Astrocyte of the cerebellum (primary cell): ENCODE results near the gene PPP2R3C.
A peak's percentile ranks its signal among the peaks of the same experiment; 100 is the strongest.
"Not testable (repeated sequence)": the region's sequence is repeated elsewhere in the genome, so short reads cannot be mapped to it uniquely, and the experiment has no call there.

ENCODE experiments used
- DNase-seq: peaks from one replicate; pipeline ENCODE4 v3.0.0-alpha.2; 2011; ENCODE audit warnings: low read depth
- H3K4me3 ChIP-seq: 2 replicates; pipeline ENCODE4 v1.5.1; 2011; ENCODE audit warnings: mild to moderate bottlenecking, low read depth, low read length, moderate library complexity
- CTCF ChIP-seq: IDR thresholded peaks from 2 replicates; pipeline ENCODE4 v1.5.1; 2012; ENCODE audit warnings: low read length, low read depth, moderate library complexity, mild to moderate bottlenecking; ENCODE audit errors: missing control alignments
- in situ Hi-C: cut with HindIII; loops from 2 replicates; pipeline ENCODE4 v1.10.0; 2017; ENCODE audit warnings: low sequenced_read_pairs

Gene PPP2R3C

GRCh38 chr14:35158951-35159653, 37.3 kb upstream of the PPP2R3C start:
- no peak for DNase-seq
- in situ Hi-C loops, result no loop called here
- TF ChIP-seq CTCF, result no peak
- H3K4me3 ChIP-seq, result no peak overlapping the region

DNA sequence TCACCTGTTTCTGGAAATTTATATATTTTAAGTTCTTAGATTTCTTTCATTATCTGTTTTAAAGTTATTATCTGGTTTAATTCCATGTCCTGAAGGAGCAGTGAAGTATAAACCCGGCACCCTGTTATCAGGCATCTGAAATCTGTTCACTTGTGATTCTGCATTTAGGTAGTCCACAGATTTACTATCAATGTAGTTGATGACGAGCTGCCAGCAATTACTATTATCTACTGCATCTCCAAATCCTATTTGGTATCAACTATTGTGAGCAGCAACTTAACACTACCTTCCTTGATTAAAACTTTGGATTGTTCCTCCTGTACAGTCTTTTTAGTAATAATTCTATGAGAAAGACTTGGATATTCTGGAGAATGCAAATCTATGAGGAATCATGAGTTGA, 36.7 kb upstream of the PPP2R3C start:
- DNase-seq, result no peak
- no peak overlapping the region for H3K4me3 ChIP-seq
- TF ChIP-seq CTCF, result no peak
- in situ Hi-C loops, result no loop called here

- in situ Hi-C loops, result no loop called here
- H3K4me3 ChIP-seq, result no peak overlapping the region
- DNase-seq, result peak; percentile 24
Observed at GRCh38 chr14:35155962-35156361, 34.2 kb upstream of the PPP2R3C start.

GRCh38 chr14:35154016-35154415, 32.2 kb upstream of the PPP2R3C start:
- DNase-seq, result no peak
- in situ Hi-C loops, result no loop called here
- no peak overlapping the region for H3K4me3 ChIP-seq
- no peak for TF ChIP-seq CTCF

More at GRCh38 chr14:35155962-35156361, 34.2 kb upstream of the PPP2R3C start:
- no peak for TF ChIP-seq CTCF

GRCh38 chr14:35152531-35152930, 30.7 kb upstream of the PPP2R3C start:
- DNase-seq, H3K4me3 ChIP-seq, in situ Hi-C loops: not testable (repeated sequence)

GRCh38 chr14:35149239-35149638, 27.4 kb upstream of the PPP2R3C start:
- no peak overlapping the region for H3K4me3 ChIP-seq
- no peak for DNase-seq
- no peak for TF ChIP-seq CTCF
- in situ Hi-C loops, result no loop called here

DNA sequence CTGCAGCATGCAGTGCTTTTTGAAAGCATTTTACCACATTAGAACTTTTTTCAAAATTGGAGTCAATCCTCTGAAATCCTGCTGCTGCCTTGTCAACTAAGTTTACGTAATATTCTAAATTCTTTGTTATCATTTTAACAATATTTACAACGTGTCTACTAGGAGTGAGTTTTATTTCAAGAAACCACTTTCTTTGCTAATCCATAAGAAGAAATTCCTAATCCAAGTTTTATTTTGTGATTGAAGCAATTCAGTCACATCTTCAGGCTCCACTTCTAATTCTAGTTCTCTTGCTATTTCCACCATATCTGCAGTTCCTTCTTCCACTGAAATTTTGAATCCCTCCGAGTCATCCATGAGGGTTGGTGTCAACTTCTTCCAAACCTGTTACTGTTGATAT, 25.9 kb upstream of the PPP2R3C start:
- no peak for DNase-seq
- no peak for TF ChIP-seq CTCF
- H3K4me3 ChIP-seq, result no peak overlapping the region
- in situ Hi-C loops, result no loop called here
